Measurements from ENCODE around the gene KANSL1.

KANSL1 gene

GRCh38 chr17:46159686-46160085 is 33.5 kb downstream of the KANSL1 start:
- Histone ChIP-seq H3K4me1 (ENCODE audit: control insufficient read depth, insufficient read depth, low read length, poor library complexity, severe bottlenecking) (peaks cover 60% of the 10 kb centered on the region), H3K4me3 (ENCODE audit: insufficient read depth, low read depth, low read length, poor library complexity, severe bottlenecking) (no peak overlapping the region), H3K27me3 (replicated peaks; ENCODE audit: control insufficient read depth, insufficient read depth, low read length, poor library complexity, severe bottlenecking) (no peaks in the 10 kb centered on the region), H3K36me3 (ENCODE audit: control insufficient read depth, insufficient read depth, low read length) (no peaks in the 10 kb centered on the region), H3K9me3 (ENCODE audit: control insufficient read depth, low read length) (no peaks in the 10 kb centered on the region), H3K27ac (ENCODE audit: insufficient read depth, low read length, poor library complexity, severe bottlenecking) (no peak overlapping the region)
- no peak for DNase-seq

- no peaks in the 10 kb centered on the region for H3K27me3 ChIP-seq (replicated peaks; ENCODE audit: control insufficient read depth, insufficient read depth, low read length, poor library complexity, severe bottlenecking)
- peaks cover 61% of the 10 kb centered on the region for H3K4me1 ChIP-seq (ENCODE audit: control insufficient read depth, insufficient read depth, low read length, poor library complexity, severe bottlenecking)
- no peak for DNase-seq
- no peaks in the 10 kb centered on the region for H3K36me3 ChIP-seq (ENCODE audit: control insufficient read depth, insufficient read depth, low read length)
- H3K9me3 ChIP-seq (ENCODE audit: control insufficient read depth, low read length) = no peaks in the 10 kb centered on the region
- H3K27ac ChIP-seq (ENCODE audit: insufficient read depth, low read length, poor library complexity, severe bottlenecking) = no peak overlapping the region
- H3K4me3 ChIP-seq (ENCODE audit: insufficient read depth, low read depth, low read length, poor library complexity, severe bottlenecking) = no peak overlapping the region
Observed at GRCh38 chr17:46158323-46159296, 34.6 kb downstream of the KANSL1 start.

- Histone ChIP-seq H3K27me3 (replicated peaks; ENCODE audit: control insufficient read depth, insufficient read depth, low read length, poor library complexity, severe bottlenecking) (no peaks in the 10 kb centered on the region), H3K9me3 (ENCODE audit: control insufficient read depth, low read length) (no peaks in the 10 kb centered on the region), H3K4me1 (ENCODE audit: control insufficient read depth, insufficient read depth, low read length, poor library complexity, severe bottlenecking) (peaks cover 69% of the 10 kb centered on the region), H3K36me3 (ENCODE audit: control insufficient read depth, insufficient read depth, low read length) (no peaks in the 10 kb centered on the region), H3K4me3 (ENCODE audit: insufficient read depth, low read depth, low read length, poor library complexity, severe bottlenecking) (no peak overlapping the region), H3K27ac (ENCODE audit: insufficient read depth, low read length, poor library complexity, severe bottlenecking) (no peak overlapping the region)
- no peak for DNase-seq
Observed at GRCh38 chr17:46157443-46158062, 35.7 kb downstream of the KANSL1 start.

GRCh38 chr17:46154151-46154816 is 38.9 kb downstream of the KANSL1 start:
- peak overlapping the region; percentile 38 for H3K27ac ChIP-seq (ENCODE audit: insufficient read depth, low read length, poor library complexity, severe bottlenecking)
- no peaks in the 10 kb centered on the region for H3K36me3 ChIP-seq (ENCODE audit: control insufficient read depth, insufficient read depth, low read length)
- DNase-seq = peak in 1 of 3 donors; percentile 23
- peaks cover 62% of the 10 kb centered on the region for H3K4me1 ChIP-seq (ENCODE audit: control insufficient read depth, insufficient read depth, low read length, poor library complexity, severe bottlenecking)
- H3K4me3 ChIP-seq (ENCODE audit: insufficient read depth, low read depth, low read length, poor library complexity, severe bottlenecking) = no peak overlapping the region
- H3K27me3 ChIP-seq (replicated peaks; ENCODE audit: control insufficient read depth, insufficient read depth, low read length, poor library complexity, severe bottlenecking) = no peaks in the 10 kb centered on the region
- no peaks in the 10 kb centered on the region for H3K9me3 ChIP-seq (ENCODE audit: control insufficient read depth, low read length)

GRCh38 chr17:46152423-46152822 is 40.8 kb downstream of the KANSL1 start:
- peaks cover 63% of the 10 kb centered on the region for H3K4me1 ChIP-seq (ENCODE audit: control insufficient read depth, insufficient read depth, low read length, poor library complexity, severe bottlenecking)

GRCh38 chr17:46151762-46152161 is 41.5 kb downstream of the KANSL1 start:
- Histone ChIP-seq H3K4me1 (ENCODE audit: control insufficient read depth, insufficient read depth, low read length, poor library complexity, severe bottlenecking) (peaks cover 65% of the 10 kb centered on the region), H3K27me3 (replicated peaks; ENCODE audit: control insufficient read depth, insufficient read depth, low read length, poor library complexity, severe bottlenecking) (no peaks in the 10 kb centered on the region), H3K36me3 (ENCODE audit: control insufficient read depth, insufficient read depth, low read length) (no peaks in the 10 kb centered on the region), H3K9me3 (ENCODE audit: control insufficient read depth, low read length) (no peaks in the 10 kb centered on the region), H3K27ac (ENCODE audit: insufficient read depth, low read length, poor library complexity, severe bottlenecking) (no peak overlapping the region), H3K4me3 (ENCODE audit: insufficient read depth, low read depth, low read length, poor library complexity, severe bottlenecking) (no peak overlapping the region)
- no peak for DNase-seq

More at GRCh38 chr17:46152423-46152822, 40.8 kb downstream of the KANSL1 start:
- Histone ChIP-seq H3K9me3 (ENCODE audit: control insufficient read depth, low read length) (no peaks in the 10 kb centered on the region), H3K36me3 (ENCODE audit: control insufficient read depth, insufficient read depth, low read length) (no peaks in the 10 kb centered on the region), H3K27me3 (replicated peaks; ENCODE audit: control insufficient read depth, insufficient read depth, low read length, poor library complexity, severe bottlenecking) (no peaks in the 10 kb centered on the region), H3K27ac (ENCODE audit: insufficient read depth, low read length, poor library complexity, severe bottlenecking) (no peak overlapping the region), H3K4me3 (ENCODE audit: insufficient read depth, low read depth, low read length, poor library complexity, severe bottlenecking) (no peak overlapping the region)
- DNase-seq = no peak

- H3K4me1 ChIP-seq (ENCODE audit: control insufficient read depth, insufficient read depth, low read length, poor library complexity, severe bottlenecking) = peaks cover 64% of the 10 kb centered on the region
- no peak overlapping the region for H3K27ac ChIP-seq (ENCODE audit: insufficient read depth, low read length, poor library complexity, severe bottlenecking)
Observed at GRCh38 chr17:46150216-46150963, 42.8 kb downstream of the KANSL1 start.

GRCh38 chr17:46148247-46148646 is 45.0 kb downstream of the KANSL1 start:
- Histone ChIP-seq H3K4me3 (ENCODE audit: insufficient read depth, low read depth, low read length, poor library complexity, severe bottlenecking) (no peak overlapping the region), H3K9me3 (ENCODE audit: control insufficient read depth, low read length) (no peaks in the 10 kb centered on the region), H3K27ac (ENCODE audit: insufficient read depth, low read length, poor library complexity, severe bottlenecking) (no peak overlapping the region), H3K27me3 (replicated peaks; ENCODE audit: control insufficient read depth, insufficient read depth, low read length, poor library complexity, severe bottlenecking) (no peaks in the 10 kb centered on the region), H3K36me3 (ENCODE audit: control insufficient read depth, insufficient read depth, low read length) (no peaks in the 10 kb centered on the region), H3K4me1 (ENCODE audit: control insufficient read depth, insufficient read depth, low read length, poor library complexity, severe bottlenecking) (peaks cover 50% of the 10 kb centered on the region)
- DNase-seq = no peak

More at GRCh38 chr17:46150216-46150963, 42.8 kb downstream of the KANSL1 start:
- no peaks in the 10 kb centered on the region for H3K27me3 ChIP-seq (replicated peaks; ENCODE audit: control insufficient read depth, insufficient read depth, low read length, poor library complexity, severe bottlenecking)
- H3K4me3 ChIP-seq (ENCODE audit: insufficient read depth, low read depth, low read length, poor library complexity, severe bottlenecking) = no peak overlapping the region
- DNase-seq = no peak
- no peaks in the 10 kb centered on the region for H3K36me3 ChIP-seq (ENCODE audit: control insufficient read depth, insufficient read depth, low read length)
- no peaks in the 10 kb centered on the region for H3K9me3 ChIP-seq (ENCODE audit: control insufficient read depth, low read length)

- Histone ChIP-seq H3K9me3 (ENCODE audit: control insufficient read depth, low read length) (no peaks in the 10 kb centered on the region), H3K4me3 (ENCODE audit: insufficient read depth, low read depth, low read length, poor library complexity, severe bottlenecking) (no peak overlapping the region), H3K4me1 (ENCODE audit: control insufficient read depth, insufficient read depth, low read length, poor library complexity, severe bottlenecking) (peaks cover 44% of the 10 kb centered on the region), H3K27ac (ENCODE audit: insufficient read depth, low read length, poor library complexity, severe bottlenecking) (no peak overlapping the region), H3K27me3 (replicated peaks; ENCODE audit: control insufficient read depth, insufficient read depth, low read length, poor library complexity, severe bottlenecking) (no peaks in the 10 kb centered on the region), H3K36me3 (ENCODE audit: control insufficient read depth, insufficient read depth, low read length) (no peaks in the 10 kb centered on the region)
- no peak for DNase-seq
Observed at GRCh38 chr17:46147296-46147695, 45.9 kb downstream of the KANSL1 start.

Data from effector memory CD4-positive, alpha-beta T cell (primary cell).